GM12801 (cell line): Measurements from ENCODE around the gene TBC1D26.
"Not testable (repeated sequence)": the region's sequence is repeated elsewhere in the genome, so short reads cannot be mapped to it uniquely, and the experiment has no call there.

Experiments used
- CTCF ChIP-seq: IDR thresholded peaks from one replicate; pipeline ENCODE4 v1.5.1; 2011; ENCODE audit warnings: control low read depth; ENCODE audit not compliant: insufficient read length; ENCODE audit errors: extremely low read depth

TBC1D26 gene

GRCh38 chr17:15731900-15732299, at the start of gene TBC1D26:
TSS of gene TBC1D26 (plus strand) at chr17:15732283. CDS start at chr17:15735349, 3,066 bp downstream.
- not testable (repeated sequence) for TF ChIP-seq CTCF

GRCh38 chr17:15683824-15684478, 48.1 kb upstream of the TBC1D26 start, which contains the start of gene TRIM16:
TSS of gene TRIM16 (minus strand) at chr17:15684311. CDS start at chr17:15651609, 32,702 bp downstream.
- TF ChIP-seq CTCF, result not testable (repeated sequence)

- not testable (repeated sequence) for TF ChIP-seq CTCF
Measured at GRCh38 chr17:15699413-15699924, 32.6 kb upstream of the TBC1D26 start, which contains the start of gene ZNF286A. TSS of gene ZNF286A (plus strand) at chr17:15699752. CDS start at chr17:15700330, 578 bp downstream.

GRCh38 chr17:15738066-15738465, 6.0 kb downstream of the TBC1D26 start:
- TF ChIP-seq CTCF, result no peak

- TF ChIP-seq CTCF, result no peak
Measured at GRCh38 chr17:15740570-15741120, 8.6 kb downstream of the TBC1D26 start.

GRCh38 chr17:15741624-15742023, 9.5 kb downstream of the TBC1D26 start:
- no peak for TF ChIP-seq CTCF

GRCh38 chr17:15742051-15742795, 10.1 kb downstream of the TBC1D26 start:
- TF ChIP-seq CTCF, result no peak
